Measurements from ENCODE around the gene HDAC4. TPM values are rescaled to one million over a fixed set of nuclear protein-coding genes. Genes with fewer than 3 reads are reported as not detected.

HDAC4 gene
- total RNA-seq, 2 donors from 2014 or later = 38.7 to 50.9 TPM

GRCh38 chr2:239271882-239272281 lies 128.9 kb downstream of the HDAC4 start:
- DNase-seq = no peak
- no peak for ATAC-seq

GRCh38 chr2:239271471-239271870 lies 129.3 kb downstream of the HDAC4 start:
- intact Hi-C loops (cut with DNase I, micrococcal nuclease) = no loop called here
- ATAC-seq (no peak), DNase-seq (peak in 1 of 2 donors; percentile 22)

More at GRCh38 chr2:239271882-239272281, 128.9 kb downstream of the HDAC4 start:
- intact Hi-C loops (cut with DNase I, micrococcal nuclease) = no loop called here

DNA sequence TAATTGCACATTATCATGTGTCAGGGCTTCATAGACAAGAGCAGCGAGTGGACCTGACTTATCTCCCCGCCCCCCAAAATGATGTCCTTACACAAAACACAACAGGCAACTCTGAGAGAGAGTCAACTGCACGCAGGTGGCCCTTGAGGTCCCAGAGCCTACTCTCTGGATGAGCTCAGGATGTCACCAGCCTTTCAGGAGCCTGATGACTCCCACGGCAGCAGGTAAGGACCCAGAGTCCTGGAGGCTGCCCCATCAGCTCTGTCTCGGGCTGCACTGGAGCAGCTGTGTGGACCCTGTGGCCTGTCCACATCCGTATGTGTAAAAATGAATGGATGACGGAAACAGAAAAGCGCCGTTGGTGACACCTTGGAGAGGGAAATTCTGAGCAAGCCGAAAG lies 130.9 kb downstream of the HDAC4 start:
- ATAC-seq (no peak), DNase-seq (peak in 1 of 2 donors; percentile 20)
- intact Hi-C loops (cut with DNase I, micrococcal nuclease) = no loop called here

DNA sequence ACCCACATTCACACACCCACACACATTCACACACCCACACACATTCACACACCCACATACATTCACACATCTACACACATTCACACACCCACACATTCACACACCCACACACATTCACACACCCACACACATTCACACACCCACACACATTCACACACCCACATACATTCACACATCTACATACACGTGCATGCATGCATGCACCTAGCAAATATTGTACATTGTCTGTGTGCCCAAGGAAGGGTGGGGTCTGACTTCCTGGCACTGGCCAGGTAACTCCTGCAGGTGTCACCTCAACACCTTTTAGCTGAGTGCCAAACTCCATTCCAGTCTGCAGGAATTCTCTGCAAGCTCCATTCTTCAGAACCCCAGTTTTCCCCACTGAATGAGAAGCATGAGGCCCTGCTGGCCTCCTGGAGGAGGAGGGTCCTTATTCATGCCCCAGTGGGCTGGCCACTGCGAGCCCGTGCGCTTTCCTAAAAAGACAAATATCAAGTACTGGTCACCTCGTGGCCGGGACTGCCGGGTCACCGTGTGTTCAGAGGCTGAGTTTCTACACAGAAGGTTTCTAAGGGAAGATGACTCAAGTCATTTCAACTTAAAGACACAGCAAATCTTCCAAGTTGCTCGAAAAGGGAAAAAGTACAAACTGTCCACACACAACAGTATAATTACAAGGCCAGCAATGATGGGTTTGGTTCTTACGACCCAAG lies 131.5 kb downstream of the HDAC4 start:
- ATAC-seq (peak; percentile 59), DNase-seq (peak; percentile 44 to 71)
- intact Hi-C loops (cut with DNase I, micrococcal nuclease) = no loop called here

DNA sequence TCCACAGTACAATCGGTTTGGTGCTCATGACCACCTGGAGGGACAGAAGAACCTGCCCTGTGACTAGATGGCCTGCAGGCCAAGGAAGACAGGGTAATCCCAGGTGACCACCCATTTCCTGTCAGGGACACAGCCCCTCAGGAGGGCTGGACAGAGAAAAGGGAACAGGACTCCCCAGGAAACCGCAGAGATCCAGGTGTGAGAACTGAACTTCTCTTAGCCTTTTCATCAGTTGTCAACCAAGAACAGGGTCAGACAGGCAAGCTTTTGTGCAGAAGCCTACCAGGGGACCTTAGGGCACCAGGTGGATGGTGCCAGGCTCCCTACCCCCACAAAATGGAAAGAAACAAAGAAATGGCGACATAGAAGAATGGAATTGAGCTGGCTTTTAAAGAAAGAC lies 132.3 kb downstream of the HDAC4 start:
- DNase-seq (peak in 1 of 2 donors; percentile 23), ATAC-seq (no peak)
- intact Hi-C loops (cut with DNase I, micrococcal nuclease) = no loop called here

DNA sequence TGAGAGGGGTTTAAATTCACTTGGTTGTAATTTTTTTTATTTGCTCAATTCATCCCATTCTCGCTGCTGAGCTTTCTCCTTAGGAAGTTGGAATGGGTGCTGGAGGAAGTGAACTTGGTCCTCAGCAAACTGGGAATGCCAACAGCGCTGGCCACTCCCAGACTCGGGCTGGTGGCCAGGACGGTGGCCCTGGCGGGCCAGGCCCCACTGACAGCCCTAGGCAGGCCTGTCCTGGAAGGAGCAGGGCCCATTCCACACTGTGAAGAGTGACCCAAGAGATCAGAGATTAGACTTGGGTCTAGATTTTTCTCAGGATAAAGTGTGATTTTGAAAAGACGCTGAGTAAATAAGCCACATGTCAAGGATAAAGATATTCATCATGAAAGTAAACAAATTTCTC lies 132.7 kb downstream of the HDAC4 start:
- ATAC-seq = peak; percentile 77
- DNase-seq = peak; percentile 78 to 83
- intact Hi-C loops (cut with DNase I, micrococcal nuclease) = no loop called here

DNA sequence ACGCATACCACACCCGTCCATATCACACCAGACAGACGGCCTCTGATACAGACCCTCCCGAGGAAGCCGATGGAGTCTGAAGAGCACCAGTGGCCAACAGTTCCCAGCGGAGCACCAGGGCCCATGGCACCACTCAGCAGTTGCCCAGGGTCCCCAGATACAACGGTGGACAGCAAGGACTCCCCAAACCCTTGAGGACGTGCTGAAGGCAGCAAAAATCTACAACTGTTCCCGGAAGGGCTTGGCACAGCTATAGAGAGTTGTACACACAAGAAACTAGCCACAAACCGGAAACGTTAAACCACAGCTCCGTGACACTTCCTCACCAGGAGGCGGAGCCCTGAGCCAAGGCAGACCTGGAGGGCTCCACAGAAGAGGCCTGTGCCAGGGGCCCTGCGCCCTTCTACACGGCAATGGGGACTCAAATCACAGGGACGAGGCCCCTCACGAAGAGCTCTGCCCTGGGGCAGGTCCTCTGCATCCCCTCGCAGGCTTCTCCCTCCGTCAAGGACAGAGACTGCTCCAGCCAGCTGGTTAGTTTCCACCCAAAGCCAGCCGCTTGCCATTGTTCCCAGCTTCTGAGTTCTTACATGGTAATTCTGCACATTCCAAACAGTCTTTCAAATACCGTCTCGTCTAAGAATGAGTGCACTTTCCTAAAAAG lies 133.4 kb downstream of the HDAC4 start:
- DNase-seq (peak; percentile 83 to 89), ATAC-seq (peak; percentile 76)
- intact Hi-C loops (cut with DNase I, micrococcal nuclease) = no loop called here

GRCh38 chr2:239266779-239267287 lies 134.0 kb downstream of the HDAC4 start:
- ATAC-seq (no peak), DNase-seq (no peak)
- intact Hi-C loops (cut with DNase I, micrococcal nuclease) = no loop called here

DNA sequence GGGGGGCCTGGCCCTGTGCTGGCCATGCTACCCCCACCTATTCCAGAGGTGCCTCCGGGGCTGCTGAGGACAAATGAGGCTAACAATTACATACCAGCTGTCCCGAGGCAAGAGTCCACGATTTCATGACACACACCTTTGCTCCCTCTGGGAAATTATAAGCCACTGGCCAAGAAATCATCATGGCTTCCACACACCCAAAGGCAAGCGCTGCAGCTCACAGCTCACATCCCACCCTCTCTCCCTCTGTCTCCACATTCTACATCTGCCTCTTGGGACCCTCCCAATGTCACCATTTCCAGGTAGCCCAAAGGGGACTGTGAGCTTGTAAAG lies 134.4 kb downstream of the HDAC4 start:
- intact Hi-C loops (cut with DNase I, micrococcal nuclease) = no loop called here
- DNase-seq (peak in 1 of 2 donors; percentile 27), ATAC-seq (no peak)

DNA sequence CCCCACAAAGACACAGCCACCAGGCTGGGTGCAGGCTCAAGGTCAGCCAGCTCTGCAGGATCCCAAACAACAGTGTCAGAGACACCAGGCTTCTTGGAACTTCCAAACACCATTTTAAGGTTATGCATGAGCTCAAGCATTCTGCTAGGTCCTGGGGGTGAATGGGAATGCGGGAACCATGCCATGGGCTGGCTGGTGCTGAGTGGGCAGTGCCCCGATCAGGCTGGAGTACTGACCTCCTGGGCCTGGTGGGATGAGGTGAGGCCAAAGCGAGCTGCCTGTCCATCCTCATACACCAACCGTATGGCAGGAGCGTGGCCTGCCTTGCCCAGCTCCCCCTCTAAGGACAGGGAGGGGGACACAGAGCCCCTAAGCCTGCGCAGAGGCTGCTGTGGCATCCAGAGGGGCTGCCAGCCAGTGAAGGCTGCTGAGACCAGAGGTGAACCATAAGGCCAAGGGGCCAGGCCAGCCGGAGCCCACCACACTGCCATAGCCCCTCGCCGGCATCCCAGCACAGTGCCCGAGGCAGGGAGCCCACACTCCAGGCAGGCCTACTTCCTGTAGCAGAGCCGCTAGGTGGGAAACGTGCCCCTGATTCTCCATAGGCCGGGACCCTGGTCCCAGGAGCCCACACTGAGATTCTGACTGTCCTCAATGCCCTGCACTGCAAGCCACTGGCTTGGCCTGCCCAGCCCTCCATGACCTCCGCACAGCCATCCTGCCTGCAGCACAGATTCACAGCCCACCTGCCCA lies 135.0 kb downstream of the HDAC4 start:
- intact Hi-C loops (cut with DNase I, micrococcal nuclease) = no loop called here
- ATAC-seq (no peak), DNase-seq (peak in 1 of 2 donors; percentile 28)

DNA sequence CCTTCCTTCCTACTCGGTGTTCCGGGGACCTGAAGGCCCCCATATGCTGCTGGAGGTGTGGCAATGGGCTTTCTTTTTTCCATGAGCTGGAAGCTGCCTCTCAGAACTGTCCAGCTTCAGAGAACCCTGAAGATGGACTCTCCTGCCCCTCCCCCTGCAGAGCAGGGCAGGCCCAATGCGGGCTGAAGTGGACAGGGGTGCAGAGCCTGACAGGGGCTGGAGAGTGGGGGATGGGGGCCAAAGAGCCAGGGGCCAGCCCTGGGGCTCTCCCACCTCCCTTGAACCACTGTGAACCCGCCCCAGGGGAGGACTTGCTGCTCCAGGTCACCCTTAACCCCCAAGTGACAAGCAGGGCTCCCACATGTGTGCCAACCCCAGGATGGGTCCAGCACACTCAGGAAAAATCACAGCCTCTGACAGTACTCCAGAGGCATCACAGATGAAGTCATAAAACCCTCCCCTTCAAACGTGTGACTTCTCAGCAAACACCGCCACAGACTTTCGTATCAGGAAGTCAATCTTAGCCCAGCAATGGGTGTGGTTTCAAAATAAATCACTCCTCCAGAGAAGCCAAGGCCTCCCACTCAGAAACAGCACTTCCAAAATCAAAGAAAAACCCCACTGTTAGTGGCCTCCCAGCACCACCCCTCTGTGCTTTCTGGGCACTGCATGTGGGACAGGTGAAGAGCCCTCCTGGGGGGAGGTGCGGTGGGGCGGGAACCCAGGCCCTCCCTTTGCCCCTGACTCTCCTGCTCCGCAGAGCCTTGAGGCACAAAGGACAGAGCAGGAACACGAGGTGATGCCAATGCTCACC lies 135.8 kb downstream of the HDAC4 start:
- intact Hi-C loops (cut with DNase I, micrococcal nuclease) = no loop called here

DNA sequence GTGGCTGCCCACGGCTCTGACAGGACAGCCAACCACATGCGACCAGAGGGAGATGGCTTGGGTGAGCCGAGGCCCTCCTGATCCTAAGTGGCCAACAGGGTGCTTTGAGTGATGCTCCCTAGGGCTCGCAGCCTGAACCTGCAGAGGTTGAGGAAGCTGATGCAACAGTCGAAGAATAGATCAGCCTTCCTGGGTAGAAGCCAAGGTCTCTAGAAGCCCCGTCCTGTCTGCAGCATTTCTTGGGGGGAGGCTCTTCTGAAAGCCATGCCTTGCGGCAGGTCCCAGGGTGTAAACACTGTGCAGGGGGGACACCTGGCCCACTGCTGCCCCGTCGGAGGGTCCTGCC lies 136.4 kb downstream of the HDAC4 start:
- ATAC-seq = no peak
- no peak for DNase-seq
- intact Hi-C loops (cut with DNase I, micrococcal nuclease) = no loop called here

More for the DNA sequence above, 135.8 kb downstream of the HDAC4 start:
- peak; percentile 42 to 68 for DNase-seq
- ATAC-seq = peak; percentile 54

DNA sequence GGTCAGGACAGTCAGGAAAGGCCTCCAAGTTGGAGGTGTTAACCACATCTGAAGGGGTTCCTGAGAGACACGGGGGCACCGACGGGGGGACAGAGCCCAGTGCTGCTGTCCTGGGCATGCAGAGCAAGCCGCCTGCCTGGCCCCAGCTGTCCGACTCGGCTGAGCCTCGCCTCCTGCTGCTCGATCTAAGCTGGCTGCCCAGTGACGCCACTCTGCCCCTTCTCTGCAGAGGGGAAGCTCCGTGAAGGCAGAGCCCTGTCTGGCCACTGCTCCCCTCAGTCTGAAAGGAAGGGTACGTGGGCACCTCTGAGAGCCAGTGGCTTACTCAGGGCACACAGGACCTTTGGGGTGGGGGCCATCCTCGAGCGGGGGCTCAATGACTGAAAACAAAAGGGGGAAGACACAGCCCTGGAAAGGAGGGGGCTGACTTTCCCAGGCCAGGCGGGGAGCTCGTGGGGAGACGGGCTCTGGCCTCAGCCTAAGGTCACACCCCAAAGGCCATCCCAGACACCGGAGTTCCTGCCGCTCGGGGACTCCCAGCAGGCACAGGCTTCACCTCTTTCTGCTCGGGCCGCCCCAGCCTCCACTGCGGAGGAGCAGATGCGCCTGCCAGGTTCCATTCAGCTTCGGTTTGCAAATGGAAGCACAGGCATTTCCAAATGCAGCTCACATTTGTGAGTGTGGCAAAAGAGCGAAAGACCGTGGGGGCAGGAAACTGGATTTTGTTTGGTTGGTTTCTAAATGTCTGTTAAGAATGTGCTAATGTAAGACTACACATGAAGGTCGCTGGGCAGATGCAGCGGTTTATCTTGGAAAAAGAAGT lies 136.9 kb downstream of the HDAC4 start:
- ATAC-seq = no peak
- intact Hi-C loops (cut with DNase I, micrococcal nuclease) = no loop called here
- peak in 1 of 2 donors; percentile 26 for DNase-seq

DNA sequence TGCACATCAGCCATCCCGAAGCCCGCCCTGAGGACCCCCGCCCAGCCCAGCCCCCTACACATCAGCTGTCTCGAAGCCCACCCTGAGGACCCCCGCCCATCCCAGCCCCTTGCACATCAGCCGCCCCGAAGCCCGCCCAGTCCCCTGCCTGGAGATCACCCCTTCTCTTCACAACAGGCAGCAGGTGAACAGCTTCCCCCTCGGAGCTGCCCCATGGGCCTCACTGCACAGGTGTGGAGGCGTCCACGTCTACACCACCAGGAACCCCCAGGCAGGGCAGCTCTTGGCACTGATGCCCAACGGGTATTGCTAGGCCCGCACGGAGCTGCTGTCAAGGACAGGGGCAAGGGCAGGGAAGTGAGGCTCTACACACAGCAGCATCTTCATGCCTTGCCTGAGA lies 137.6 kb downstream of the HDAC4 start:
- ATAC-seq (no peak), DNase-seq (peak in 1 of 2 donors; percentile 34)
- intact Hi-C loops (cut with DNase I, micrococcal nuclease) = no loop called here

- ATAC-seq (no peak), DNase-seq (peak in 1 of 2 donors; percentile 15)
- intact Hi-C loops (cut with DNase I, micrococcal nuclease) = no loop called here
Observed at GRCh38 chr2:239262484-239263230, 138.2 kb downstream of the HDAC4 start.

DNA sequence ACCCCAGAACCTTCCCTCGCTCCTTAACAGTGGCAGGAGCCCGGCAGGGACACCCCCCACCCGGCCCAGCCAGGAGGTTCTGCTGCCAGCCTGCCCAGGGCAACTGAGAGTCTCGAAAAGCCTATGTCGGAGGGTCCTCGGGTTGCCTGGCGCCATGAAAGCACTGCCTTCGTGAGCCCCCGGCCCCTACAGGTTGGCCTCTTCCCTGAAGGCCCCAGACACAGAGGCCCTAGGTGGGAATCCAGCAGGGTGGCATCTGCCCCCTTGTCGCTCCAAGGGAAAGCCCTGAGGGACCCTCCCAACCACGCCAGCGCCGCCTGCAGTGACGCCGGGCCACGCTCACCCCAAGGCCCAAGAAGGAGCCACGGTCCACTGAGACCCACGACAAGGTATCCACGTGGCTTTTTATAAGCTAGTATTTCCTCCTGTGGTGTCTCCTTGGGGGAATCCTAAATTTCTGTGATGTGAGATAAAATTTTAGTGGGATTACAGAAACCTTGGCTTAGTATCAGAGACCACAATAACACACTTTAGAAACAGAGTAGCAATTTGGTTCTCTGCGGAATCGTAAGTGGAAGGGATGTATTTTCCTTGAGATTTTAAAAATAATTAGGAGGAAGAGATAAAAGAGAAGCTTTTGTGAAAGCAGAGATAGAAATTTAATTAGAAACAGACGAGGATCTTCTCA lies 138.9 kb downstream of the HDAC4 start:
- intact Hi-C loops (cut with DNase I, micrococcal nuclease) = no loop called here
- ATAC-seq = no peak
- peak in 1 of 2 donors; percentile 17 for DNase-seq

GRCh38 chr2:239261356-239261755 lies 139.5 kb downstream of the HDAC4 start:
- peak in 1 of 2 donors; percentile 20 for DNase-seq
- no peak for ATAC-seq
- intact Hi-C loops (cut with DNase I, micrococcal nuclease) = no loop called here

All from left colon (tissue), 2 donors.